ENCODE results near the gene SLC1A2. TPM values are rescaled to one million over a fixed set of nuclear protein-coding genes. Genes with fewer than 3 reads are reported as not detected.

The SLC1A2 gene
- total RNA-seq, 1 donor from 2014 or later, result 0.07 TPM

GRCh38 chr11:35257281-35257680 lies 162.1 kb downstream of the SLC1A2 start:
- Mint-ChIP-seq H3K4me1 (ENCODE audit: low read depth) (no peaks in the 10 kb centered on the region), H3K4me3 (ENCODE audit: low read depth) (no peak overlapping the region), H3K36me3 (ENCODE audit: insufficient read depth) (no peaks in the 10 kb centered on the region), H3K9me3 (ENCODE audit: low read depth) (no peaks in the 10 kb centered on the region), H3K27ac (no peak overlapping the region), H3K27me3 (peaks cover 2% of the 10 kb centered on the region)
- no peak for DNase-seq (ENCODE audit: low spot score, unreplicated experiment)
- TF ChIP-seq CTCF (IDR thresholded peaks at IDR 0.05; ENCODE audit: unreplicated experiment), result no peak

GRCh38 chr11:35256296-35256695 lies 163.1 kb downstream of the SLC1A2 start:
- no peaks in the 10 kb centered on the region for H3K36me3 Mint-ChIP-seq (ENCODE audit: insufficient read depth)

GRCh38 chr11:35255514-35255913 lies 163.8 kb downstream of the SLC1A2 start:
- no peak for DNase-seq (ENCODE audit: low spot score, unreplicated experiment)
- Mint-ChIP-seq H3K36me3 (ENCODE audit: insufficient read depth) (no peaks in the 10 kb centered on the region), H3K27ac (no peak overlapping the region), H3K4me1 (ENCODE audit: low read depth) (no peaks in the 10 kb centered on the region), H3K27me3 (peaks cover 2% of the 10 kb centered on the region), H3K9me3 (ENCODE audit: low read depth) (no peaks in the 10 kb centered on the region), H3K4me3 (ENCODE audit: low read depth) (no peak overlapping the region)
- TF ChIP-seq CTCF (IDR thresholded peaks at IDR 0.05; ENCODE audit: unreplicated experiment), result no peak

More at GRCh38 chr11:35256296-35256695, 163.1 kb downstream of the SLC1A2 start:
- Mint-ChIP-seq H3K9me3 (ENCODE audit: low read depth) (no peaks in the 10 kb centered on the region), H3K27me3 (peaks cover 2% of the 10 kb centered on the region), H3K4me3 (ENCODE audit: low read depth) (no peak overlapping the region), H3K27ac (no peak overlapping the region), H3K4me1 (ENCODE audit: low read depth) (no peaks in the 10 kb centered on the region)
- TF ChIP-seq CTCF (IDR thresholded peaks at IDR 0.05; ENCODE audit: unreplicated experiment), result no peak
- no peak for DNase-seq (ENCODE audit: low spot score, unreplicated experiment)

- no peak for DNase-seq (ENCODE audit: low spot score, unreplicated experiment)
- no peak for TF ChIP-seq CTCF (IDR thresholded peaks at IDR 0.05; ENCODE audit: unreplicated experiment)
- Mint-ChIP-seq H3K4me1 (ENCODE audit: low read depth) (no peaks in the 10 kb centered on the region), H3K36me3 (ENCODE audit: insufficient read depth) (no peaks in the 10 kb centered on the region), H3K9me3 (ENCODE audit: low read depth) (no peaks in the 10 kb centered on the region), H3K27me3 (no peaks in the 10 kb centered on the region), H3K4me3 (ENCODE audit: low read depth) (no peak overlapping the region), H3K27ac (no peak overlapping the region)
Observed at GRCh38 chr11:35253237-35253636, 166.1 kb downstream of the SLC1A2 start.

GRCh38 chr11:35250621-35251020 lies 168.7 kb downstream of the SLC1A2 start:
- H3K27ac Mint-ChIP-seq, result no peak overlapping the region
- no peaks in the 10 kb centered on the region for H3K4me1 Mint-ChIP-seq (ENCODE audit: low read depth)
- no peak for DNase-seq (ENCODE audit: low spot score, unreplicated experiment)
- H3K9me3 Mint-ChIP-seq (ENCODE audit: low read depth), result no peaks in the 10 kb centered on the region
- H3K27me3 Mint-ChIP-seq, result no peaks in the 10 kb centered on the region
- H3K4me3 Mint-ChIP-seq (ENCODE audit: low read depth), result no peak overlapping the region
- H3K36me3 Mint-ChIP-seq (ENCODE audit: insufficient read depth), result no peaks in the 10 kb centered on the region
- TF ChIP-seq CTCF (IDR thresholded peaks at IDR 0.05; ENCODE audit: unreplicated experiment), result no peak
